SU-DHL-6 (cell line): ENCODE measurements around the gene LANCL1.

ENCODE experiments used
- CTCF ChIP-seq: fragments of 200-600 bp; sonication (generic); IDR thresholded peaks from one replicate; pipeline ENCODE4 v1.5.1; 2017; ENCODE audit warnings: antibody characterized with exemption, mild to moderate bottlenecking, low read length, moderate library complexity; ENCODE audit not compliant: insufficient read depth, poor library complexity, severe bottlenecking
- EZH2phosphoT487 ChIP-seq: fragments of 200-600 bp; sonication (generic), shearing (Covaris generic); conservative IDR thresholded peaks from 2 replicates; pipeline ENCODE4 v1.6.1; 2018; ENCODE audit warnings: mild to moderate bottlenecking, antibody characterized with exemption, low read length, moderate library complexity, mixed read lengths

- TF ChIP-seq CTCF = no peak
- no peak for TF ChIP-seq EZH2phosphoT487
Observed at GRCh38 chr2:210387074-210387473, 89.5 kb downstream of the LANCL1 start.
